ENCODE results near the gene PPP2R5B.
A peak's percentile ranks its signal among the peaks of the same experiment; 100 is the strongest.
"Not testable (repeated sequence)": the region's sequence is repeated elsewhere in the genome, so short reads cannot be mapped to it uniquely, and the experiment has no call there.

Gene PPP2R5B

GRCh38 chr11:64930340-64930739, 5.9 kb downstream of the PPP2R5B start:
- DNase-seq: no peak

GRCh38 chr11:64931290-64931689, 6.8 kb downstream of the PPP2R5B start:
- no peak for DNase-seq

- no peak for DNase-seq
These were observed 7.8 kb downstream of the PPP2R5B start for GRCh38 chr11:64932324-64932723.

- DNase-seq: no peak
These were observed 8.9 kb downstream of the PPP2R5B start for GRCh38 chr11:64933213-64933934.

GRCh38 chr11:64933935-64934681, 9.6 kb downstream of the PPP2R5B start:
- DNase-seq: no peak

- no peak for DNase-seq
These were observed 10.3 kb downstream of the PPP2R5B start for GRCh38 chr11:64934682-64935358.

GRCh38 chr11:64935359-64936081, 11.0 kb downstream of the PPP2R5B start, which contains the start of gene GPHA2:
TSS of gene GPHA2 (minus strand) at chr11:64935893. CDS start at chr11:64935460, 433 bp downstream.
- peak; percentile 44 for DNase-seq

GRCh38 chr11:64936539-64936938, 12.1 kb downstream of the PPP2R5B start:
- no peak for DNase-seq

- DNase-seq: no peak
These were observed 22.8 kb downstream of the PPP2R5B start for GRCh38 chr11:64947208-64947814.

- no peak for DNase-seq
These were observed 27.0 kb downstream of the PPP2R5B start for GRCh38 chr11:64951529-64951928.

- DNase-seq: no peak
These were observed 29.7 kb downstream of the PPP2R5B start for GRCh38 chr11:64954201-64954600.

- DNase-seq: no peak
These were observed 35.0 kb downstream of the PPP2R5B start for GRCh38 chr11:64959498-64959897.

GRCh38 chr11:64960719-64961118, 36.2 kb downstream of the PPP2R5B start:
- no peak for DNase-seq

GRCh38 chr11:64963072-64963631, 38.7 kb downstream of the PPP2R5B start:
- no peak for DNase-seq

- no peak for DNase-seq
These were observed 42.9 kb downstream of the PPP2R5B start for GRCh38 chr11:64967375-64967774.

GRCh38 chr11:64969209-64969608, 44.7 kb downstream of the PPP2R5B start:
- peak; percentile 83 for DNase-seq

- DNase-seq: no peak
These were observed 46.3 kb downstream of the PPP2R5B start for GRCh38 chr11:64970731-64971151.

- peak; percentile 79 for DNase-seq
These were observed 47.1 kb downstream of the PPP2R5B start, which contains the start of gene MAJIN for GRCh38 chr11:64971421-64972233. TSS of gene MAJIN (minus strand) at chr11:64972108. CDS start at chr11:64959405, 12,703 bp downstream.

- no peak for DNase-seq
These were observed 49.6 kb downstream of the PPP2R5B start for GRCh38 chr11:64974124-64974523.

- no peak for DNase-seq
These were observed 52.2 kb downstream of the PPP2R5B start for GRCh38 chr11:64976651-64977050.

- DNase-seq: not testable (repeated sequence)
These were observed 58.9 kb downstream of the PPP2R5B start for GRCh38 chr11:64983339-64983738.
